Astrocyte (in vitro differentiated cells and primary cell): ENCODE measurements around the gene VARS1. TPM values are rescaled to one million over a fixed set of nuclear protein-coding genes. Genes with fewer than 3 reads are reported as not detected.

Source experiments
- DNase-seq: peaks from one replicate; pipeline ENCODE4 v3.0.0-alpha.2; 2010; ENCODE audit warnings: low read depth
- FAIRE-seq: peaks from 2 replicates; lab custom pipeline; 2011; peaks lifted over from hg19 to GRCh38; lab: Jason Lieb, UNC
- H2AFZ ChIP-seq: 2 replicates; pipeline ENCODE4 v1.6.0; 2012; ENCODE audit warnings: low read depth, low read length, inconsistent platforms
- H3K27ac ChIP-seq: 2 replicates; pipeline ENCODE4 v1.5.1; 2011; ENCODE audit warnings: low read depth, low read length, inconsistent platforms
- H3K27me3 ChIP-seq: 2 replicates; pipeline ENCODE4 v1.6.0; 2011; ENCODE audit warnings: low read length, inconsistent platforms; ENCODE audit not compliant: insufficient read depth
- H3K36me3 ChIP-seq: 2 replicates; pipeline ENCODE4 v1.5.1; 2011; ENCODE audit warnings: low read length, inconsistent platforms; ENCODE audit not compliant: insufficient read depth
- H3K4me1 ChIP-seq: 2 replicates; pipeline ENCODE4 v1.5.1; 2011; ENCODE audit warnings: low read length, inconsistent platforms; ENCODE audit not compliant: insufficient read depth
- H3K4me2 ChIP-seq: 2 replicates; pipeline ENCODE4 v1.6.0; 2012; ENCODE audit warnings: low read length, inconsistent platforms
- H3K4me3 ChIP-seq: 2 replicates; pipeline ENCODE4 v1.5.1; 2011; ENCODE audit warnings: low read depth, mild to moderate bottlenecking, low read length, inconsistent platforms; ENCODE audit not compliant: insufficient read depth
- H3K79me2 ChIP-seq: 2 replicates; pipeline ENCODE4 v1.6.0; 2012; ENCODE audit warnings: mild to moderate bottlenecking, low read length, inconsistent platforms; ENCODE audit not compliant: insufficient read depth
- H3K9ac ChIP-seq: 2 replicates; pipeline ENCODE4 v1.6.0; 2012; ENCODE audit warnings: mild to moderate bottlenecking, low read length, inconsistent platforms
- H3K9me3 ChIP-seq: 2 replicates; pipeline ENCODE4 v1.5.1; 2012; ENCODE audit warnings: low read depth, mild to moderate bottlenecking, low read length, inconsistent platforms; ENCODE audit not compliant: insufficient read depth
- H4K20me1 ChIP-seq: 2 replicates; pipeline ENCODE4 v1.6.0; 2012; ENCODE audit warnings: low read length, inconsistent platforms; ENCODE audit not compliant: insufficient read depth
- H3K27ac Mint-ChIP-seq: one replicate; pipeline ENCODE4 v1.8.0; 2021; ENCODE audit warnings: mild to moderate bottlenecking, mixed read lengths; ENCODE audit not compliant: unreplicated experiment
- H3K27me3 Mint-ChIP-seq: one replicate; pipeline ENCODE4 v1.8.0; 2021; ENCODE audit warnings: low read depth, mixed read lengths; ENCODE audit not compliant: unreplicated experiment
- H3K36me3 Mint-ChIP-seq: one replicate; pipeline ENCODE4 v1.8.0; 2021; ENCODE audit warnings: low read depth, mixed read lengths; ENCODE audit not compliant: unreplicated experiment
- H3K4me1 Mint-ChIP-seq: one replicate; pipeline ENCODE4 v1.8.0; 2021; ENCODE audit warnings: low read depth, mixed read lengths; ENCODE audit not compliant: unreplicated experiment
- H3K4me3 Mint-ChIP-seq: one replicate; pipeline ENCODE4 v1.8.0; 2021; ENCODE audit warnings: mild to moderate bottlenecking, moderate library complexity, mixed read lengths; ENCODE audit not compliant: unreplicated experiment
- H3K9me3 Mint-ChIP-seq: one replicate; pipeline ENCODE4 v1.8.0; 2021; ENCODE audit warnings: mild to moderate bottlenecking, mixed read lengths; ENCODE audit not compliant: unreplicated experiment
- CTCF ChIP-seq: IDR thresholded peaks from 2 replicates; pipeline ENCODE4 v1.5.1; 2011; ENCODE audit warnings: low read depth, mild to moderate bottlenecking, inconsistent platforms, low read length, moderate library complexity; ENCODE audit not compliant: insufficient read depth
- EZH2 ChIP-seq: IDR thresholded peaks from 2 replicates; pipeline ENCODE4 v1.6.1; 2012; ENCODE audit warnings: mild to moderate bottlenecking, low read length, inconsistent platforms; ENCODE audit not compliant: insufficient read depth
- total RNA-seq: library from RNA; stranded (reverse); gene quantifications from 2 replicates; pipeline ENCODE4 v1.2.1, GENCODE V29; 2021

VARS1 gene
- total RNA-seq, 1 donor from 2014 or later, result 94.8 TPM

GRCh38 chr6:31792090-31792374 lies 3.5 kb downstream of the VARS1 start:
- Histone ChIP-seq H3K27ac (no peak overlapping the region), H2AFZ (no peak overlapping the region), H3K27me3 (no peaks in the 10 kb centered on the region), H3K79me2 (peaks cover 47% of the 10 kb centered on the region), H3K4me2 (peak overlapping the region; percentile 89), H3K4me3 (no peak overlapping the region), H3K9ac (peak overlapping the region; percentile 20), H4K20me1 (peaks cover 11% of the 10 kb centered on the region), H3K9me3 (no peaks in the 10 kb centered on the region), H3K4me1 (peaks cover 21% of the 10 kb centered on the region), H3K36me3 (peaks cover 19% of the 10 kb centered on the region)
- Mint-ChIP-seq H3K36me3 (peaks cover 10% of the 10 kb centered on the region), H3K4me3 (peak overlapping the region; percentile 34), H3K27ac (no peak overlapping the region), H3K27me3 (no peaks in the 10 kb centered on the region), H3K4me1 (peaks cover 11% of the 10 kb centered on the region), H3K9me3 (no peaks in the 10 kb centered on the region)
- FAIRE-seq, result no peak
- DNase-seq, result no peak
- TF ChIP-seq CTCF (no peak), EZH2 (no peak)

DNA sequence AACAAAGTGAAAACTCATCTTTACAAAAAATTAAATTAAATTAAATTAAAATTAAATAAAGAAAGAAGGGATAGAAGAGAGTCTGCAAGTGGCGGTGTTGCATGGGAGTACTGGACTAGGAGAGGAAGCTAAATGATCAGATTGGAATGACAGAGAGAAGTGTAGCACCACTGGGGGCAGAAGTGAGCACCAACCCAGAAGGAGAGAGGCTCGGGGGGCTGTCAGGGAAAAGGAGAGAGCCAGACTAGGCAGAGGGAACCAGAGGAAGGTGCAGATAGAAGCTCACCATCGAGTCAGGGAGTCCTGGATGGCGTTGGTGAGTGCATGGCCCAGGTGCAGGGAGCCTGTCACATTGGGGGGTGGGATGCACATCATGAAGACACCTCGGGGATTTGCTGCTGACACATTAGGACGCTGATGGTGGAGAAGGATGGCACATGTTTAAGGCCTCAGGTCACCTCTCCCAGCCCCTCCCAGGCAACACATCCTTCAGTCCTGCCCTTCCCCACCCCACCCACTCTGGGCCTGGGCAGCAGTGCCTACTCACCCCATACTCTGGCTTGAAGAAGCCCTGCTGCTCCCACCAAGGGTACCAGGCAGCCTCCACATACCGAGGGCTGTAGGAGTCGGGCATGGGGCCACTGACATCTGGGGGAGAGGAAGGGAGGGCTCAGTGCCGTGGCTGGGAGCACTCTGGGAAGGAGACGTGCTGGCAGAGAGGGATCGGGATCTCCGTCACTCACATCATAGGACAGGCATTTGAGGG lies 4.0 kb downstream of the VARS1 start:
- peak overlapping the region; percentile 70 for H3K4me3 Mint-ChIP-seq
- peaks cover 10% of the 10 kb centered on the region for H3K36me3 Mint-ChIP-seq
- no peaks in the 10 kb centered on the region for H3K9me3 Mint-ChIP-seq
- FAIRE-seq, result no peak
- peaks cover 11% of the 10 kb centered on the region for H4K20me1 ChIP-seq
- H3K27ac ChIP-seq, result no peak overlapping the region
- H3K4me1 Mint-ChIP-seq, result peaks cover 11% of the 10 kb centered on the region
- H3K9me3 ChIP-seq, result no peaks in the 10 kb centered on the region
- H3K27ac Mint-ChIP-seq, result no peak overlapping the region
- no peak overlapping the region for H3K4me3 ChIP-seq
- no peak for DNase-seq
- no peaks in the 10 kb centered on the region for H3K27me3 ChIP-seq
- H3K27me3 Mint-ChIP-seq, result no peaks in the 10 kb centered on the region
- H3K4me2 ChIP-seq, result no peak overlapping the region
- peaks cover 18% of the 10 kb centered on the region for H3K36me3 ChIP-seq
- no peak overlapping the region for H2AFZ ChIP-seq
- no peak overlapping the region for H3K9ac ChIP-seq
- H3K79me2 ChIP-seq, result peaks cover 47% of the 10 kb centered on the region
- peaks cover 21% of the 10 kb centered on the region for H3K4me1 ChIP-seq
- TF ChIP-seq EZH2 (no peak), CTCF (peak; percentile 55)

DNA sequence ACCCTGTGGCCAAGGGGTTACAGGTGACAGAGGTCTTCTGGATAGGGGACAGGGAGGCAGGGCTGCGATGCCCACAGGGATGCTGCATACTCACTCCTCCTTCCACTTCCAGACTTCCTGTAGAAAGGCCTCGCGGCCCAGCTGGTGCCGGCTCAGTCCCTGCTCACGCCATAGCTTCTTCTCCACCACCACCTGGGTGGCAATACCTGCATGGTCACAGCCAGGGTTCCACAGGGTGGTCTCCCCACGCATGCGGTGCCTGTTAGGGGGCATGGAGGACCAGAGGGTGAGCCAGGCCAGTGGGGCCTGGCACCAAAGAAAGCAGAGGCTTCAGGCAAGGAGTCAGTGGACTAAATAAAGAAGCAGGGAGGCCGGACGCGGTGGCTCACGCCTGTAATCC lies 10.1 kb downstream of the VARS1 start:
- no peaks in the 10 kb centered on the region for H3K9me3 Mint-ChIP-seq
- Histone ChIP-seq H3K4me2 (no peak overlapping the region), H3K4me3 (no peak overlapping the region), H3K79me2 (peaks cover 6% of the 10 kb centered on the region), H3K27me3 (no peaks in the 10 kb centered on the region), H3K9me3 (no peaks in the 10 kb centered on the region), H3K36me3 (peaks cover 26% of the 10 kb centered on the region), H3K27ac (no peak overlapping the region), H4K20me1 (peaks cover 5% of the 10 kb centered on the region), H3K4me1 (no peaks in the 10 kb centered on the region), H3K9ac (no peak overlapping the region), H2AFZ (no peak overlapping the region)
- H3K36me3 Mint-ChIP-seq, result peaks cover 17% of the 10 kb centered on the region
- no peak for FAIRE-seq
- H3K4me1 Mint-ChIP-seq, result no peaks in the 10 kb centered on the region
- no peak overlapping the region for H3K27ac Mint-ChIP-seq
- TF ChIP-seq CTCF (no peak), EZH2 (no peak)
- H3K4me3 Mint-ChIP-seq, result no peak overlapping the region
- DNase-seq, result no peak
- no peaks in the 10 kb centered on the region for H3K27me3 Mint-ChIP-seq
